Embryonic facial prominence (tissue), 1 donor: ENCODE data around the gene RTTN.

Experiments
- DNase-seq: peaks from one replicate; pipeline ENCODE4 v3.0.0-alpha.2; 2016; ENCODE audit errors: extremely low spot score

Gene RTTN

DNA sequence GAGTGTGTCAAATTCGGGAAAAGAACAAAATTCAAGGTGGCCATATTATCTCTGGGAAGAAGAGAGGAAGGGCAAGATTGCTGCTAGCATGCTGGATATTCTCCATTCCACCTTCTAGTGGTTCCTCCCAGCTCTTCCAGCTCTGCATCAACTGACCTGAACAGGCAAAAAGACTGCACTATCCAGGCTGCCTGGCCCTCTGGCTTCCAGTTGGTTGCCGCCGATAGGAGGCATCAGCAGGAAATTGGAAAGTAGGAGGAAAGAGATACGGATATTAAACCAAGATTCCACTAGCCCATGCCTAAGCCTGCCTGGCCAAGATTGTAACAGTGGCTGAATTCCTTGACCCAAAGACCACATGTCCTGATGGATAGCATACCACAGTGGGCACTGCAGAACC is 1.7 kb upstream of the RTTN start:
- no peak for DNase-seq

DNA sequence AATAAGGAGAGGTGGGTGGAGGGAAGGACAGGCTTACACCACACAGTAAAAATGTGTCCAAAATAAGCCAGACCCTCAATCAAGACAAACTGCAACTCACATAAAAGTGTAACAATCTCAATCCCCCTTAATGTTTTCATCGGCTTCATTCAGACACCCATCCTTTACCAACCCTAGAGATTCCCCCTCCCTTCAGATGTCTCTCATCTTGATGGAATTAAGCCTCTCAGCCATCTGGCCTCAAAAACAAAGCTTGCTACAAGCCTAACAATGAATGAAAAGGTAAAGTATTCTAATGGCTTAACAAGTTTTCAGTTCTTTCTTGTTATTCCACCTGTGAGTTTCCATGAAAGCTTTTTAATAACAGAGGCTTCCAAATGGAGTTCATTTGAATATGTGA is 5.2 kb downstream of the RTTN start:
- DNase-seq = no peak

DNA sequence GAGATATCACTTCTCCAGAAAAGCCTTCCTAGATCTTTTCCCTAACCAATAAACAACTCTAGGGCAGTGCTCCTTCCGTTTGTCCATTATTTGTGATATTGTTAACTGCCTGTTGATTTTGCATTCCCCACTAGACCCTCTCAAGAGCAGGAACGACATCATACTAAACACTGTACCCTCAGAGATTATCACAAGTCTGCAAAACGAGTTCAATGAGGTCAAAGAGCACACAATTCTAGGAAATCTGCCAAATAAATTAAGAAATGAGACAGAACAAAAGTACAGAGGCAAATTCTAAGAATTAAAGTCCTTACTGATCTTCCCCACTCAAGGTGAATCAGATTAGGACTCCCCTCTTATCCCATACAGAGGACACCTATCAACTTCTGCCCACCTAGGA is 7.6 kb downstream of the RTTN start:
- DNase-seq = no peak

DNA sequence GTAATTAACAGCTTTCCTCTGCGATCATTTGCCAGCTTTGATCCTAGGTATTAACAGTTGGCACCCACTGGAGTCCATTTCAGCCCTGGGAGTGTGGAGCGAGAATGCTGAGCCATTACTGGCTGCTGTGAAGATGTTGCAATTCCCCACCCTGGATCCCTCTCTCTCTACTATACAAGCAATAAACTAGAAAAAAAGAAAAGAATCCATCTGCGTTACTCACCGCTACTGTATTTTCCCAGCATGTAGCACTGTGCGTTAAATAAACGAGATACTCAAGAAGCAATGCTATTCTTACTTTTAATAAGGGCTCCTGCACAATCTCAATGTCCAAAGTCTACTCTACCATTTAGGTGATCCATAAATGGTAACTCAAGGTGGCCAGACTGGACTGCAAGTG is 8.5 kb downstream of the RTTN start:
- no peak for DNase-seq

DNA sequence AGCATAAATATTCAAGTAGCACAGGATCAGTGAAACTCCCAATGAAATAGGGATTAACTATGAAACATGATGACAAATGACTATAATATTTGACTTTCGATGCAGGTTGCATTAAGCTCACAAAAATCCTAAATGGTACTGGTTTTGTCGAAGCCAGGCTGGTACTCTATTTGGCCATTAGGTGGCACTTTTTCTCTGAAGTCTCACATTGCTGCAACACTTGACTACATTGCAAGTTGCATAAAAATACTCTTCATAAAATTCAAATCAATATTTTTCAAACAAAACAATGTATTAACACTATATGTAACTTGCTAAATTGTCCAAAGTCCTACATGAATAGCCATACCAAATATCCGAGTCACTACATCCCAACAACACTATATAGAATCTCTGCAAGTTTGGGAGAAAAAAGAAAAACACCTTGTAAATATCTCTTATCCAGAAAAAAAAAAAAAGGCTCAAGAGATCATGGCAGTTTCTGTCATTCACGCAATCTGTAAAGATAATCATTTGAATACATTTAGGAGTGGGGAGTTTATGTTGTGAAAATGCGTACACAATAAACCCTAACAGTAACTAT is 9.5 kb downstream of the RTTN start:
- DNase-seq = no peak

DNA sequence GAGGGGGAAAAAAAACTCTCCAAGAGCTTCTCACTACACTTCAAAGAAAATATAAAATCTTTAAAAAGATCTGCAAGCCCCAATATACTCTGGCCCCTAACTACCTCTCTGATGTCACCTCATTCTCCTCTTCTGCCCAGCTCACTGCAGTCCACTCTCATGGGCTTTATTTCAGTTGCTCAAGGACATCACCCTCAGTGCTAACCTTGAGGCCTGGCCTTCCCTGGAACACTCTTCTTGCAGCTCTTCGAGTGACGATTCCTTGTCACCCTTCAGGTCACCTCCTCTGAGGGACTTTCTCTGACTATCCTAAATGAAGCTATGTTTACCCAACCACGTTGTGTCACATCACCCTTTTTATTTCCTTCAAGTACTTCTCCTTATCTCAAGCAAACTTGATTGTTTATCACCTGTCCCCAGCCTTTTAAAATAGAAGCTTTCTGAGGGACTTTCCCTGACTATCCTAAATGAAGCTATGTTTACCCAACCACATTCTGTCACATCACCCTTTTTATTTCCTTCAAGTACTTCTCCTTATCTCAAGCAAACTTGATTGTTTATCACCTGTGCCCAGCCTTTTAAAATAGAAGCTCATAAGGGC is 10.4 kb downstream of the RTTN start:
- DNase-seq = no peak

DNA sequence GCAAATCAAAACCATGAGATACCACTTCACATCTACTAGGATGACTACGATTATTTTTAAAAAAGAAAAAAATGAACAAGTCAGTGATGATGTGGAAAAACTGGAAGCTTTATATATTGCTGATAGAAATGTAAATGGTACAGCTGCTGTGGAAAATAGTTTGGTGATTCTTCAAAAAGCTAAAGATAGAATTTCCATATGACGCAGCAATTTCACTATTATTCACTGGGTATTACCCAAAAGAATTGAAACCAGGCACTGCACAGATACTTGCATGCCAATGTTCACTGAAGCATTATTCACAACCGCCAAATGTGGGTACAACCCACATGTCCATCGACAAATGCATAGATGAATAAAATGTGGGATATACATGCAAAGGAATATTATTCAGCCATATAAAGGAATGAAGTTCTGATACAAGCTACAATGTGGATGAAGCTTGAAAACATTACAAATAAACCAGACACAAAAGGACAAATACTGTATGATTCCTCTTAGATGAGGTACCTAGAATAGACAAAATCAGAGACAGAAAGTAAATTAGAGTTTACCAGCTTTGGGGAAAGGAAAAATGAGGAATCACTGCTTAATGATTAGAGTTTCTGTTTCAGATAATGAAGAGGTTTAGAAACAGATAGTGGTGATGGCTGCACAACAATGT is 11.1 kb downstream of the RTTN start:
- no peak for DNase-seq

DNA sequence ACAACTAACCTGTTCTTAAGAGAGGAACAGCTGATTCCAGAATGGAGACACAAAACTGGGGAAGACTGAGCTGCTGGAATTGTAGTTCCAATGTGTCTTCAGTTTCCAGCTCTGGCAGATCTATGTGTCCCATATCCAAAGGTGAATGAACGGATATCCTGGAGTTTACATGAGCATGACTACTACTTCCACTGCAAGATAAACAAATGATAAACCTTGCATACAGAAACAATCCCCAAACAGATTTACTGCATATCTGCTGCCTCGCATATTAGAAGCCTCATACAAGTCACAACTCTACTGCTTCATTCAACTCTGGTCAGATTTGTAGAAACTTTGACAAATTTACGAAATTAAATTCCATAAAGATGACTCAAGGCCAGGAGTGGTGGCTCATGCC is 15.0 kb downstream of the RTTN start:
- no peak for DNase-seq

DNA sequence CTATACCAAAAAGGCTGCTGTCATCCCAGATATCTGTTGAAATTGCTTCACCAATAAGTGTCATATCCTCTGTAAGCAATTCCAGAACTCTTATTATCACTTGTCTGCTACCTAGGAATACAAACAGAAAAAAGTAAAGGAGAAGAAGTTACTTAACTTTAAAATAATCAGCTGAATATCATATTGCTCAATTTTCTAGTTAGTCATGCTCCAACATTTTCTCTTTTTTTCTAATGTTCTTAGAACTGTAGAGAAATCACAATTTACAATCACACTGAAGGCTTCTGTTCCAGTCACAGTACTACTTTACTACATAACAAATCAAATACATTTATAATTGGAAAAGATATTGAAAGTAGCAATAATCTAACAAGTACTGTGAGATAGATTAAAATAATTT is 17.4 kb downstream of the RTTN start:
- no peak for DNase-seq

DNA sequence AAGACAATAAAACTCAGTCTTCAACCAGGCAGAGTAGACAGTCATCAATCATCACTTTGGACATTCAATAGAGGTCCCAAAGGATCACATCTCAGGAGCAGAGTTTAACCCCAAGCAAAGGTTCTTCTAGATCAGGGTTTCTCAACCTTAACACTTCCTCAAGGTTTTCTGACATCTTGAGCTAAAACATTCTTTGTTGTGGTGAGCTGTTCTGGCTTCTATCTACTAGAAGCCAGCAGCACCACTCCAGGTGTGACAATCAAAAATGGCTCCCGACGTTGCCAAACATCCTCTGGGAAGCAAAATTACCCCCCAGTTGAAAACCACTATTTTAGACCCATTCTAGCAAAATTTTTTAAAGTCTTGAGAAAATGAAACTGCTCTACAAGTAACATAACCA is 22.0 kb downstream of the RTTN start:
- no peak for DNase-seq

DNA sequence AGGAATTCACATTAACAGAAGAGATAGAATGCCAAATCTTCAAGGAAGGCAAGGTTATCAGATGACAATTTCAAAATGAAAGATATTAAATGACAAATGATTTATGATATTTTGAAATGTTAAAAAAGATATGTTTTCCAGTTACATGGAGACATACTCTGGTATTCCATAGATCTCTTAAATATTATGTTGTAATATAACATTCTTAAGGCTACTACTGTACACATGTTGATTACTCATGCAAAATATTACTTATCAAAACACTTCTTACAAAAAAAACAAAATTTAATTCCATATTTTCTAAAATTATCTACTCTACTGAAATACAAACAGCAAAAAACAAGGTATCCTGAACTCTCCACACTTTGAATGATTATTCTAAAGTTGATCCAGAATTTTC is 22.9 kb downstream of the RTTN start:
- no peak for DNase-seq

DNA sequence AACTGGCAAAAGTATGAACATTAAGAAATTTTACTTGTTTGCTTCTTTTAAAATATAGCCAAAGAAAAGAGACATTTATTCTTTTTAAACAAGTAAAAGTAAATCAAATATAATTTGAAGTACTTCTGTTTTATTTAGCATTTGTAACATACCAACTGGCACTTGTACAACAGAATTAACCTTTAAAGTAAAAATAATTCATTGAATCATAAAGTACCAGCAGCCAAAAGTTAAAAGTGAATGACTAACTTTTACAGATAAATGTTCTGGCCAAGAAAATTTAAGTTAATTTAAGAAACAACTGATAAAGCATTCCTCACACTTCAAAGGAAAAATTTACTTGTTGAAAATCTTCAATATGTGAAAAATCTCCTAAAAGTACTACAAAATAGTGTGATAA is 23.8 kb downstream of the RTTN start:
- no peak for DNase-seq

DNA sequence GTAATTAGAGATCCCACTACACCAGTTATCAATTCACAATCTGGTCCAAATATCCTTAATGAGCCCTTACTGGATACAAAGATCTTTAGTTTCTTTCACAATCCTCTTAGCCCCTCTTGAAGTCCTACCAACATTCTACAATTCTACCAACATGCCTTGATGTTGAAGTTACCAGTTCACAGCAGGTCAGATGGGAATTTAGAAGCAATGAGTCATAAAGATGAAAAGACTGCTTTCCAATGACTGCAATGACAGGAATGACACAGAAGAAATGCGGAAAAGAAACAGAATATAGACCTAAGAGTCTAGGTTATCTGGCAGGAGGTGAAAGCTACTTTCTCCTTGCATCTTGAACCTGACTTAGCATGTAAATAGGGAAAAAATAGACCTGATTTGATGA is 24.5 kb downstream of the RTTN start:
- DNase-seq = no peak

DNA sequence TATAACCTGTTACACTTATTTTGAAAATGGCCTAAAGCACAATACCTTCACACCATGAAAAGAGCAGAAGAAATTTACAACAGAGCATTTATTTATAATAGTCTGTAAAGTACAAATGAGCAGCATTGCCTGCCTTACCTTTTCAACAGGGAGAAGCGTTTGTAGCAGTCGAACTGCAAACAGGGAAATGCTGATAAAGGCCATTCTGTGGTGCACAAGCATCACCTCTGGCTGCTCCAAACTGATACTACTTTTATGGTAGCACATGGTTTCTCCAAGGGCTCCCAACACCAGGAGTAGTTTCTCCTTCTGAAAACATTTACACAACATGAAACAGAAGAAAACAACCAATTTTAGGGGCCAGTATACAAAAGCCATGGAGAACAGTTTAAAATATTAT is 28.9 kb downstream of the RTTN start:
- DNase-seq = no peak

DNA sequence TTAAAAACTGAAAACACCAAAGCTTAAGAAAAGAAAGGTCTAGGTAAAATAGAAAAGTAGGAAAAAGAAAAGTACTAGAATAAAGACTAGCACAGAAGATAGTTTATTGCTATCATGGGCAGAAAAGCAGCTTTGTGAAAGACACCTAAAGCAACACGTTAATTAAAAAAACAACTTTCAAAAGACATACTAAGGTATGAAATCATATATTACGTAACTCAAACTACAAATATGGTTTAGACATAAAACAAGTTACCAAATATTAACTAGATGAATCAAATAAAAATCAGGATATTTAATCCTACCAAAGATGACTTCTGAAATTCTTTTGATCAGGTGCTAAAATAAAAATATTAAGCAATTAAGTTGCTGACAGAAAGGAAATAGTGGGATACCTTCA is 30.3 kb downstream of the RTTN start:
- DNase-seq = no peak

DNA sequence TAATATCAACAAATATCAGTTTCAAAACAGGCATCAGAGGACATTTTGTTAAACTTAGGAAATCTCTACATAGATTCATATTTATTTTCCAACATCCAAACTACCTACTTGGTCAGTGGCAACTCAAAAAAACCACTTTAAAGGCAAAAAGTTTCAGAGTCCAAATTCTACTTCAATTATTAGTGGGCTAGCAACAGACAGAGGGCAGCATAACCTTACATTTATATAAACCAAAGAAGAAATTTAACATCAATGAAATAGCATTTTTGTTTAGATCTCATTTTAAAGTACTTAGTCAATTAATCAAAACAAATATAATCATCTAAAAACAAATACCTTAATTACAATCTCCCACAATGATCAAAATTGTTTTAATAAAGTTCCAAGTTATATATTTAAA is 33.3 kb downstream of the RTTN start:
- DNase-seq = no peak

DNA sequence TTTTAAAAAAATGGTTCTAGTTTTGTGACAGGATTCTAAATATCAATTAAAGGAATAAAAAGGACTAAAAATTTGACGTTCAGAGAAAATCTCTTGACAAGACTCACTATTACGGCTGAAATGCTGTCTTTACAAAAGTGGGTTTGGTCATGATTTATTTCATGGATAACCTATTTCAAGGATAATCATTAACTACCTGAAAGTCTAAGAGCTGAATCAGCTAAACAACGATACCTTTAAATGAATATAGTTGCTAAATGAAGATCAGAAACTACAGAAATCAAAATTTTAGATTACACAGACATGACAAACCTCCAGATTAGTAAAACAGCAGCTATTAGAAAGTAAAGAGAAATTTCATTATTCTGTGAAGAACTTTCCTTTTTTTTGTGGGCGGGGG is 35.7 kb downstream of the RTTN start:
- DNase-seq = no peak

DNA sequence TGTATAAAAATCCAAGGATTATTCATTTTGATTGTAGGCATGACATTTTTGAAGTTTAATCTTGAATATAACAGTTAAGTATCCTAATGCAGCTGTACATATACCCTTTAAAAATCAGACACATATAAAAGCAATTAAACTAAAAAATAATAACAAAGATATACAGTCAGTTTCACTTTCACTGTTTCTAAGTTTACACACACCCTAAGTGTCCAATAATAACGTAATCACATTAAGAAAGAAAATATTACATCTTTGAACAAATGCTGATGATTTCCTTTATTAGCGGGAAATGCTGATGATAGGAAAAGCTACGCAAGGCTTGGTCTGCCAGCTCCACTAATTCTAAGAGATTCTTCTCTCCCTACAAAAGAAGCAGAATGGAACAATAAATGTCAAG is 38.8 kb downstream of the RTTN start:
- no peak for DNase-seq

DNA sequence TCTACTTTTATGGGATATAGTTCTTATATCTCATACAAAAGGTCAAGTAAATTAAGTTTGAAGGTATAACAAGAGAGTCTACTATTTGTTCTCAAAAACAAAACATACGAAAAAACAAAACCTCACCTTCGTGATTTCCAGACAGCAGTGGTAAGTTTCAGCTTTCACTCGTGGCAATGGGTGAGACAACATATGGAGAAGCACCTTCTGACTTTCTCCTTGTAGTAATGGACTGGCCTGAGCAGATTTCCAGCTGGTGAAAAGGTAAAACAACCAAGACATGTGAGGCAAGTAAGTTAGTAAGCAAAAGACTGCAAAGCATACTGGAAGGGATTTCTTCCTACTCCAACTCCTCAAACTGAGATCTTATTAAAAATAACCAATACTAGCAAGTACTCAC is 39.6 kb downstream of the RTTN start:
- DNase-seq = no peak

DNA sequence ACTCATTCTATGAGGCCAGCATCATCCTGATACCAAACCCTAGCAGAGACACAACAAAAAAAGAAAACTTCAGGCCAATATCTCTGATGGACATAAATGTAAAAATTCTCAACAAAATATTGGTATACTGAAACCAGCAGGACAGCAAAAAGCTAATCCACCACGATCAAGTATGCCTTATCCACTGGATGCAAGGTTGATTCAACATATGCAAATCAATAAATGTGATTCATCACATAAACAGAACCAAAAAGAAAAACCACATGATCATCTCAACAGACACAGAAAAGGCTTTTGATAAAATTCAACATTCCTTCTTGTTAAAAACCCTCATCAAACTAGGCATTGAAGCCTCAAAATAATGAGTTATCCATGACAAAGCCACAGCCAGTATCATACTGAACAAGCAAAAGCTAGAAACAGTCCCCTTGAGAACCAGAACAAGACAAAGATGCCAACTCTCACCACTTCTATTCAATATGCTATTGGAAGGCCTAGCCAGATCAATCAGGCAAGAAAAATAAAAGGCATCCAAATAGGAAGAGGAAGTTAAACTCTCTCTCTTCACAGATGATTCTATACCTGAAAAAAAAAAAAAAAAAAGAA is 45.3 kb downstream of the RTTN start:
- no peak for DNase-seq

DNA sequence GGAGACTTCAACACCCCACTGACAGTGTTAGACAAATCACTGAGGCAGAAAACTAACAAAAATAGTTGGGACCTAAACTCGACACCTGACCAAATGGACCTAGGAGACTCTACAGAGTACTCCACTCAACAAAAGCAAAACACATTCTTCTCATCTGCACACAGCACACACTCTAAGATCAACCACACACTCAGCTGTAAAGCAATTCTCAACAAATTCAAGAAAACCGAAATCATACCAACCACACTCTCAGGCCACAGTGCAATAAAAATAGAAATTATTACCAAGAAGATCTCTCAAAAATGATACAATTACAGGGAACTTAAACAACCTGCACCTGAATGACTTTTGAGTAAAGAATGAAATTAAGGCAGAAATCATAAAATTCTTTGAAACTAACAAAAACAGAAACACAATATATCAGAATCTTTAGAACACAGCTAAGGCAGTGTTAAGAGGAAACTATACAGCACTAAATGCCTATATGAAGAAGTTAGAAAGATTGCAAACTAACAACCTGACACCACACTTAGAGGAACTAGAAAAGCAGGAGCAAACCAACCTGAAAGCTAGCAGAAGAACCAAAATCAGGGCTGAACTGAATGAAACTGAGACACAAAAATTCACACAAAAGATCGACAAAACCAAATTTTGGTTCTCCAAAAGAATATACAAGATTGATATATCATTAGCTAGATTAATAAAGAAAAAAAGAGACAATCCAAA is 46.3 kb downstream of the RTTN start:
- DNase-seq = no peak

DNA sequence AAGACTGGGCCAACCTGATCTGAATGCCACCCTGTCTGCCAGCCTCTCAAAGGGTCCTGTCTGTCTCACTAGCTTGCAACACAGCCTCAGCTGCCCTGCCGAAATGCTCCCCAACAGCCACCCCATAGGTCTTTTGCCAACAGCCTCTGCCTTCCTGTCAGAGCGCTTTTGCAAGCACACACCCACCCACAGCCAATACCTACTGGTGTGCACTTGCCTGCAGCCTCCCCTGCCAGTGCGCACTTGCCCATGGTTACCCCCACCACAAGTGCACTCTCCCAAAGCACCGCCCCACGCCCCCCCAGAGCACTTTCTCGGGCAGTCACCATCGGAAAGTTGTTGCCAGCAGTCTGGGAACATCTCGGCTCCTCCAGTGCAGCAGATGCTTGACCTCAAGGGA is 48.6 kb downstream of the RTTN start:
- no peak for DNase-seq
